Bronchial epithelial cell (primary cell): ENCODE results near the gene S100A7. TPM values are rescaled to one million over a fixed set of nuclear protein-coding genes. Genes with fewer than 3 reads are reported as not detected.

Experiments used
- DNase-seq: peaks from one replicate; pipeline ENCODE4 v3.0.0-alpha.2; 2010; ENCODE audit warnings: low read depth
- FAIRE-seq: peaks from 2 replicates; lab custom pipeline; 2011; peaks lifted over from hg19 to GRCh38; lab: Jason Lieb, UNC
- H3K27me3 ChIP-seq: 2 replicates; pipeline ENCODE4 v1.5.1; 2011; ENCODE audit warnings: low read length; ENCODE audit not compliant: control insufficient read depth, insufficient read depth
- H3K36me3 ChIP-seq: 2 replicates; pipeline ENCODE4 v1.5.1; 2011; ENCODE audit warnings: low read length; ENCODE audit not compliant: control insufficient read depth, insufficient read depth
- H3K4me3 ChIP-seq: 2 replicates; pipeline ENCODE4 v1.5.1; 2011; ENCODE audit warnings: mild to moderate bottlenecking, low read depth, low read length, control low read depth
- CTCF ChIP-seq: IDR thresholded peaks from 2 replicates; pipeline ENCODE4 v1.5.1; 2011; ENCODE audit warnings: mild to moderate bottlenecking, moderate library complexity, low read length, control low read depth, inconsistent platforms; ENCODE audit not compliant: insufficient read depth, severe bottlenecking
- total RNA-seq: library from RNA; depleted of rRNA; stranded (reverse); fragments of >200 nt; gene quantifications from 2 replicates; pipeline ENCODE4 v1.2.1, GENCODE V29; 2014

Gene S100A7
- total RNA-seq, 1 donor from 2014 or later: not detected

DNA sequence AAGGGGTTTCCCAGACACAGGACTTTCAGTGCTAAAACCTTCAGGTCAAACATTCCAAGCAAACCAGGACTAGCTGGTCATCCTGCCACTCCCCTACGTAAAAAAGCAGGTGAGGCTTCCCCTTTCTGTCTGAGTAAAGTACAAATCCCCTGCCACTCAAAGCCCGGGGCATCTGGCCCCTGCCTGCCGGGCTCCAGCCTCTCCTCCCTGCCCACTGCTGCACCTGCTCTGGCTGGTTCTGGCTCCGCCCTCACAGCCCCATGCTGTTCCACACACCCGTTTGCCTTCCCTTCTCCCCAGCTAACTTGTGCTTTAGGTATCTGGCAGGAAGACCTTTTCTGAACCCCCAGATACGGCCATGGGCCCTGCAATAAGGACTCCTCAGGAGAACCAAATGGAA, 23.3 kb upstream of the S100A7 start:
- DNase-seq (no peak), FAIRE-seq (no peak)
- TF ChIP-seq CTCF: no peak
- peaks cover 8% of the 10 kb centered on the region for H3K27me3 ChIP-seq
- H3K4me3 ChIP-seq: no peak overlapping the region
- H3K36me3 ChIP-seq: no peaks in the 10 kb centered on the region

DNA sequence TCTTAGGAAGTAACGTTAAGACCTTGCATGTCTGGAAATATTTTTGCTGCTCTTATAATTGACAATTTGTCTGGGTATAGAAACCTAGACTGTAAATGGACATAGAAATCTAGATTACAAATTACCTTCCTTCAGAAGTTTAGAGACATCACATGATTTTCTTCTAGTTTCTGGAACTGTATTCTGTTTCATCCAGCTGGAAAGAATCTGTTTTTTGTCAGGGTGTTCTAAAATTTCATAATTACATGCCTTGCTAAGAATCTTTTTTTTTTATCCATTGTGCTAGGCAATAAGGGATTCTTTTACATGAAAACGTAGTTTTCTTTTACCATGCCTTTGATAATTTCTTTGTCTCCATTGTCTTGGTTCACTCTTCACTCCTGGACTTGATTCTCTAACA, 20.7 kb upstream of the S100A7 start:
- FAIRE-seq (no peak), DNase-seq (no peak)
- no peaks in the 10 kb centered on the region for H3K36me3 ChIP-seq
- no peak overlapping the region for H3K4me3 ChIP-seq
- no peak for TF ChIP-seq CTCF
- H3K27me3 ChIP-seq: peaks cover 8% of the 10 kb centered on the region

DNA sequence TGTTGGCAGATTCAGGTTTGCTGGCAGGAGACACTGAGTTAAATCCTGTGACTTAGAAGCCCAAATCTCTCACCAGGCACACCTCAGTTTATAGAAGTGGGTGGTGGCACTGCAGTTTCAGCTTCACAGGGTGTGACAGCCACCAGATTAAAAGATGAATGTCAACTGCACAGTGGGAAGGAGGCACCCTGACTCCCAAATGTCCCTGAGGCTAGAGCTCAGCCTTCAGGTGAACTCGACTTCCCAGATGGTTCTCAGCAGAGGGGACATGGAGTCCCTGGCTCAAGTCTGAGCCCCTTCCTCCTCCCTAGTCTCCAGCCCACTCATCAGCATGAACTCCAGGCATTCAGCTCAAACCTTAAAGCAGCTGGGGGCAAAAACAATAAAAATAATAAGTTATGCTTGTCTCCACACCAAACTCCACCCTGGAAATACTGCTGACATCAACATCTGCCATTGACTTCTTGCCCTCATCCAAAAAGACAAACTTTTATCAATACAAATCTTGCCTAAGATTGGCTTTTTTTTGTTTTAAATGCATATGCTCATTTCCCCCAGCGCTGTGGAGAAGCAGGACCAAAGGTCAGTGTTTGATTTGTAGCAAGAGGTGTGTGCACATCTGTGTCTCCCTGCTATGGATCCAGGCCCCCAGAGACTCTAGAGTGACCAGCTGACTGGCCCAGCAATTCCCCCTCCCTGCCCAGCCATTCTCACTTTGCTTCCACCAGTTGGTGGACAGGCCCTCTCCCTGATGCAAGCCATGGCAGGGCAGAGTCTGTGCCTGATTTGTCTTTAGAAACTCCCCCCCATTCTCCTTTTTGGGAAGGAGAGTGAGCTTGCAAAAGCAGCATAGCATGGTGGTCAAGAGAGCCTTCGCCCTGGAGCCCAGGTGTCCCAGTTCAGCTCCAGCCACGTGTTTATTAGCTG, 18.5 kb upstream of the S100A7 start:
- peak; percentile 66 for FAIRE-seq
- no peak overlapping the region for H3K4me3 ChIP-seq
- H3K27me3 ChIP-seq: peaks cover 4% of the 10 kb centered on the region
- TF ChIP-seq CTCF: no peak
- H3K36me3 ChIP-seq: no peaks in the 10 kb centered on the region
- no peak for DNase-seq

GRCh38 chr1:153478047-153478691, 17.7 kb upstream of the S100A7 start:
- no peaks in the 10 kb centered on the region for H3K36me3 ChIP-seq
- peaks cover 2% of the 10 kb centered on the region for H3K27me3 ChIP-seq
- TF ChIP-seq CTCF: no peak
- DNase-seq: no peak
- peak; percentile 86 for FAIRE-seq
- no peak overlapping the region for H3K4me3 ChIP-seq

- no peak for TF ChIP-seq CTCF
- Histone ChIP-seq H3K4me3 (no peak overlapping the region), H3K27me3 (peaks cover 2% of the 10 kb centered on the region), H3K36me3 (no peaks in the 10 kb centered on the region)
- DNase-seq (no peak), FAIRE-seq (no peak)
These were observed 16.1 kb upstream of the S100A7 start for GRCh38 chr1:153476491-153477093.
